ENCODE data around the gene ALOX12B.
"Not testable (repeated sequence)": the region's sequence is repeated elsewhere in the genome, so short reads cannot be mapped to it uniquely, and the experiment has no call there.

DNA sequence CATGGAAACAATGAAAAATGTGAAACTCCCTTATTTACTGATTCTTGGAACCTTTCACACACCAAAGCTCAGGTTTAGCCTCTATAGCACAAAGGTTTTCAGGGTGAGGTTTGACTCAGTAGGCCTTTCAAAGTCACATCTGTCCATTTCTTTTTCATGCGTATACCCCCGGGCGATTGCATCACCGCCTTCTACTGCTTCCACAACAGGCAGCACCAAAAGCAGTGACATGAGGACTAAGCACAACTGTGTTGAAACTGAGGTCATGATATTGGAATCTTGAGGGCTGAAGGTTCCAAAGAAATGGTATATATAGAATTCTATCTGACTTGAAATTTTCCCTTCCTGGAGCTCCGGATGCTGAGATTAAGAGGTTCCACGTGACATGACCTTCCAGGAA lies 63.4 kb downstream of the ALOX12B start:
- TF ChIP-seq, protein P1, sequence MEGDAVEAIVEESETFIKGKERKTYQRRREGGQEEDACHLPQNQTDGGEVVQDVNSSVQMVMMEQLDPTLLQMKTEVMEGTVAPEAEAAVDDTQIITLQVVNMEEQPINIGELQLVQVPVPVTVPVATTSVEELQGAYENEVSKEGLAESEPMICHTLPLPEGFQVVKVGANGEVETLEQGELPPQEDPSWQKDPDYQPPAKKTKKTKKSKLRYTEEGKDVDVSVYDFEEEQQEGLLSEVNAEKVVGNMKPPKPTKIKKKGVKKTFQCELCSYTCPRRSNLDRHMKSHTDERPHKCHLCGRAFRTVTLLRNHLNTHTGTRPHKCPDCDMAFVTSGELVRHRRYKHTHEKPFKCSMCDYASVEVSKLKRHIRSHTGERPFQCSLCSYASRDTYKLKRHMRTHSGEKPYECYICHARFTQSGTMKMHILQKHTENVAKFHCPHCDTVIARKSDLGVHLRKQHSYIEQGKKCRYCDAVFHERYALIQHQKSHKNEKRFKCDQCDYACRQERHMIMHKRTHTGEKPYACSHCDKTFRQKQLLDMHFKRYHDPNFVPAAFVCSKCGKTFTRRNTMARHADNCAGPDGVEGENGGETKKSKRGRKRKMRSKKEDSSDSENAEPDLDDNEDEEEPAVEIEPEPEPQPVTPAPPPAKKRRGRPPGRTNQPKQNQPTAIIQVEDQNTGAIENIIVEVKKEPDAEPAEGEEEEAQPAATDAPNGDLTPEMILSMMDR (IDR thresholded peaks at IDR 0.05), result not testable (repeated sequence)
- TF ChIP-seq POLR2A (IDR thresholded peaks at IDR 0.05), result not testable (repeated sequence)
